ENCODE results near the gene DDX51. TPM values are rescaled to one million over a fixed set of nuclear protein-coding genes. Genes with fewer than 3 reads are reported as not detected.

DDX51 gene
- polyA plus RNA-seq (2013, experiment 1 of 2; ENCODE audit: insufficient read length) = 15.1 TPM
- 12.7 TPM for polyA plus RNA-seq (2013, experiment 2 of 2; ENCODE audit: insufficient read length)

GRCh38 chr12:132144115-132144809 is at the start of gene DDX51, which contains the start of gene NOC4L:
DDX51 (minus strand) TSS chr12:132144319; CDS start chr12:132144296, 23 bp downstream.
NOC4L (plus strand) TSS chr12:132144457; CDS start chr12:132144489, 32 bp downstream.
- DNase-seq = peak; percentile 95

- no peak for DNase-seq
Measured at GRCh38 chr12:132191715-132192553, 47.8 kb upstream of the DDX51 start.

GRCh38 chr12:132190834-132191500 is 46.8 kb upstream of the DDX51 start:
- no peak for DNase-seq

GRCh38 chr12:132190012-132190755 is 46.1 kb upstream of the DDX51 start:
- no peak for DNase-seq

- peak; percentile 81 for DNase-seq
Measured at GRCh38 chr12:132189378-132190011, 45.4 kb upstream of the DDX51 start.

- DNase-seq = no peak
Measured at GRCh38 chr12:132188916-132189325, 44.8 kb upstream of the DDX51 start.

- DNase-seq = no peak
Measured at GRCh38 chr12:132188451-132188901, 44.4 kb upstream of the DDX51 start.

GRCh38 chr12:132187646-132188450 is 43.7 kb upstream of the DDX51 start:
- no peak for DNase-seq

GRCh38 chr12:132186857-132187620 is 42.9 kb upstream of the DDX51 start:
- DNase-seq = no peak

GRCh38 chr12:132186208-132186856 is 42.2 kb upstream of the DDX51 start:
- DNase-seq = no peak

- DNase-seq = no peak
Measured at GRCh38 chr12:132185705-132186104, 41.6 kb upstream of the DDX51 start.

GRCh38 chr12:132182711-132183365 is 38.7 kb upstream of the DDX51 start:
- DNase-seq = no peak

- DNase-seq = no peak
Measured at GRCh38 chr12:132182206-132182710, 38.1 kb upstream of the DDX51 start.

- DNase-seq = no peak
Measured at GRCh38 chr12:132181570-132182200, 37.6 kb upstream of the DDX51 start.

GRCh38 chr12:132180648-132181546 is 36.8 kb upstream of the DDX51 start:
- no peak for DNase-seq

GRCh38 chr12:132179431-132180362 is 35.6 kb upstream of the DDX51 start:
- DNase-seq = no peak
